GM18861 (cell line): ENCODE results near the gene KRTAP16-1.
"Not testable (repeated sequence)": the region's sequence is repeated elsewhere in the genome, so short reads cannot be mapped to it uniquely, and the experiment has no call there.

Experiments
- ATAC-seq: cut with Tn5 transposase; IDR thresholded peaks from one replicate; pipeline ENCODE4 v1.9.1; 2021; ENCODE audit not compliant: unreplicated experiment

Gene KRTAP16-1

DNA sequence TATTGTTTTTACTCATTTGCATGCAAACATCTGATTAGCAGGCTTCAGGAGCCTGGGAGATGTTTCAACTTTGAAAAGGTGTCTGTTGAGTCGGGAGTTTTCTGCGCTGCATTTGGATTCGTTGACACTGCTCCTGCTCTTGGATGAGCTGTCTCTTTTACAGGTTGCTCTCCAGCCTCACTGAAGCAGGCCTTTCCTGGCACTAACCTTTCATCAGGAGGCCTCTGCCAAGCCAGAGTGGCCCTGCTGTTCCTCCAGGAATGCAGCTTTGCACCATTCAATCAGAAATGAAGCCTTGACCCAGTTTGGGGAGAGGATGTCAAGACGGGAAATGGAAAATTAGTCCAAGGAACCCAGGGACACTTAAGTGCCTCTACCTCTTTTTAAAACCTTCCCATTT, 6.1 kb downstream of the KRTAP16-1 start:
- no peak for ATAC-seq

DNA sequence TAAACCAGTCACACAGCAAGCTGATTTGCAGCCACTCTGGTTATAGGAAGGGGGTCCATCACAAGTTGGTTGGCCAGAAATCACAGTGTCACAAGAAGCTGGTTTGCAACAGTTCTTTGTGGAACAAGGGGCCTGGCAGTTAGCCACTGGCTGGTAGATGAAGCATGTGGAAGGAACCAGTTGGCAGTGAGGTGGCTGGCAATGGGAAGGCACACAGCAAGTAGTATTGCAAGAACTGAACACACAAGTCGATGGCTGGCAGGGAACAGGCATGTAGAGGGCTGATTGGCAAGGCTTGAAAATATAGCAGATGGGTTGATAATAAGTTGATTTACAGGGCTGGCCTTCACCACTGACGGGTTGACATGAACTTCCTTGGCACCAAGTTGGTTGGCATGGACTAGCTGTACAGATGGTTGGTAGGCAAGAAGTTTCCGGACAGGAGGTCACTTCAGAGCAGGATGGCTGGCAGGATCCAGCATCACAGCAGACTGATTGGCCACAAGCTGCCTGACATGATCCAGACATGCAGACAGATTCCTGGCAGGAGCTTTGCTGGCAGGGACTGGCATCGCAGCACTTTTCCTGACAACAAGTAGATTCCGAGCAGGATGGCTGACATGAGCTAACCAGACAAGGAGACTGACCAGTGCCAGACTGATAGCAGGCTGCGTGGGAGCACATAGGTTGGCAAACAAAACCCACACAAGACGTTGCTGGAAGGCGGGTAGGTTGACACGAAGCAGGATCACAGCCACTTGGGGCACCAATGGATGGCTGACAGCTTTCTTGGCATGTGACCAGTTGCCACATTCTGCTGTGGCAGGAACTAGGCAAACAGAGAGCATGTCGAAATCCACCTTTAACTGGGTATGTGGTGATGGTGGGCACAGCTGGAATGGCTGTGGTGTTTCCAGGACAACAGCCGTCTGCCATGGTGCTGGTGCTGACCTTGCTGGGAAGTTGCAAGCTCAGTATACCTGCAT, 6.9 kb downstream of the KRTAP16-1 start, which contains the start of gene KRTAP29-1:
Gene KRTAP29-1, minus strand, starts transcription at position 936 of the 986 bp plus-strand sequence. Its CDS starts 0 bp downstream, at position 936.
- no peak for ATAC-seq

DNA sequence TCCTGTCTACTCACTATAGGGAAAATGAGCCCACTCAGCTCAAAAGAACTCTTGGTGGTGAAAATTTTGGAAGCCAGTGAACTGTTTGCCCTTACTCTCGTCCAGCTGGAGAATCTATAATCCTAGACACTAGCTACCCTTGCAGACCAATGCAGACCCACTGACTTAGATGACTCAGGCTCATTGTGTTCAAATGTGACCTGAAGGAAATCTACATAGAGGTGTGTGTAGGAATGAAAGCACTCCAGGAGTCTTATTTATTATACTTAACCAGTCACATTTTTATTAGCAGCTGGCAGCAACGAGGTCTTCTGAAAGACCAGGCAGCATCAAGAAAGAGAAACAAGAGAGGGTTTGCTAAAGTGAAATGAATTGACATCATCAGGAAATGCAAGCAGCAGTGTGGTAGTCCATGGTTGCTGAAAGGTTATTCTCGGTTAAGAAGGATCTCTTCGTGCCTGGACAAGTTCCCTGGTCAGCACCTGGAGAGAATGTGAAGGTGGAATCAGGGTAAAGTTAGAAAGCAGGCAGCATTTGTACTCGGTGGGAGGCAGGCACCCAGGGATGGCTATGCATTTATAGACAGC, 7.8 kb downstream of the KRTAP16-1 start:
- ATAC-seq = no peak

DNA sequence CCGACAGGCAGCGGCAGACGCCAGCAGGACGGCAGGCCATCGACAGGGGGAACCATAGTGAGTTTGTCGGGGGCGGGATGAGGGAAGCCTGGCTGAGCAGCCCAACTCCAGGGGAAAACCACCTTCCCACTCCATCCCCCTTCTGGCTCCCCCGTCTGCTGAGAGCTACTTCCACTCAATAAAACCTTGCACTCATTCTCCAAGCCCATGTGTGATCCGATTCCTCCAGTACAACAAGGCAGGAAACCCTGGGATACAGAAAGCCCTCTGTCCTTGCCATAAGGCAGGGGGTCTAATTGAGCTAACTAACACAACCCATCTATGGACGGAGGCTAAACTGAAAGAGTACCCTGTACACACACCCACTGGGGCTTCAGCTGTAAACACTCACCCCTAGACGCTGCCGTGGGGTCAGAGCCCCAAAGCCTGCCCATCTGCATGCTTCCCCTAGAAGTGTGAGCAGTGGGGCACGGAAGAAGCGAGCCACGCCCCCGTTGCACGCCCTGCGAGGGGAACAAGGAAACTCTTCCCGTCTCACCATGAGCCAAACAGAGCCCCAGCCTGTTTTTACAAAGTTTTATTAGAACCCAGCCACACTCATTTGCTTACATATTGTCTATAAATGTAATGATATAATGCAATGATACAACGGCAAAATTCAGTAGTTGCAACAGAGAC, 10.5 kb downstream of the KRTAP16-1 start:
- no peak for ATAC-seq

DNA sequence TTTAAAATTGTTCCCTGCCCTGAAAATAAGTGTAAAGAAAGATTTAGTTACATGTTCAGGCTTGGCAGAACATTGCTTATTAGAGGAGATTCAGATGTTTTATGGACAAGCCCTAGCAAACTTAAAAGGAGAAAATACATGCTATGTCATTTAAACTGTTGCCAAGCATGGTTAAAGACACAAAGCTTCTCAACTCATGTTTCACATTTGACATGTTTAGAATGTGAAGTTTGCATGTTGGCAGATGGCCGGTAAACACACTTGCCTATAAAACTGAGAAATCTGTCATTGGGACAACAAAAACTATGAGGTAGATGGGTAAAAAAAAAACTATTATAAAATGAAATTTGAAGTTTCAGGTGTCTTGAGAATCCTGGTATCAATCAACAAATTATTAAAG, 12.3 kb downstream of the KRTAP16-1 start:
- ATAC-seq = no peak

DNA sequence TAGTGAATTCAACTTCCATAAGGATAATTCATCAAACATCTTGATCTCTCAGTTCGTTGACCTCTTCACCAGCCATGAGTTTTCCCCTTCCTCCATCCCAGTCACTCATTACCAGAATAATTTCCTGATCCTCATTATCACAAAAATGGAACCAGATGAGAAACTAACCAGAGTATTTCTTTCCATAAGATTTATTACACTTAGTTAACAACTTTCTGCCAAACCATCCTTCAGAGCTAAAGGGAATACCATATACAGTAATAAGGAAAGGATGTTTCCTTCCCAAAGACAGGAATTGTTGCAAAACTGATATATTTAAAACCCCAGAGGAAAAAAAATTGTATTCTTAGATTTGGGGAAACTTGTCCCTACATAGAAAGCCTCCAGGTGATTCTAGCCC, 15.1 kb downstream of the KRTAP16-1 start:
- ATAC-seq = no peak

DNA sequence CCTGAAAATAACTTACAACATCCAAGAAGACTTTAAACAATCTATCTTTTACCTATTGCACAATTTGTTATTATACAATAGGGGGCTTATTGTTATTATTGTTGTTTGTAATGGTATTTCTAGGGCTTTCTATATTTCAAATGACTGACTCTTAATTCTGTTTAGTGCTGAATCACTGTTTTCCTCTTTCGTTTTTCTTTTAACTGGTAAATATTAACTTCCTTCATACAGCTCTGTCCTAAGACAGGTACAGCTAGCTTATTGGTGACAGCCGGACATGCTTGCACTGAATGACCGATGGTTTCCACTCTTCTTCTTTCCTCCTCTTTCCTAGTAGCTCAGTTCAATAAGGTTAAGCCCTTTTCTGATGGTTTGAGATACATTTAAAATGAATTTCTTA, 22.1 kb downstream of the KRTAP16-1 start:
- ATAC-seq = no peak

DNA sequence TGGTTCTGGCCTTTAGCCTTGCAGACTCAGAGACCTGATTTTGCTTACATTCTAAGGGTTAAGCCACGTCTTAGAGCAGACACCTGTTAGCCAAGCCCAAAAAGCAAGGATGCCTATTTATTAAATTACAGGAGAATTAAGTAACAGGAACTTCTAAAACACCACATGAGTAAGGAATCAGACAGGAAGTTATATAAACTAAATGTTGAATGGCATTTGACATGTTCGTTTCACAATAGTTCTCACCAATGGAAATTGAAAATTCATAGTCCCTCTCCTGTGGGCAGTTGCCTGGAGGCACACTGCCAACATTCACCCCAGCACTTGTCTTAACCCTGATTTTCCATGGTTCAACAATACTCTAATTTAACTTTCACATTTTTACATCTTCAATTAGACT, 24.6 kb downstream of the KRTAP16-1 start:
- ATAC-seq = no peak

DNA sequence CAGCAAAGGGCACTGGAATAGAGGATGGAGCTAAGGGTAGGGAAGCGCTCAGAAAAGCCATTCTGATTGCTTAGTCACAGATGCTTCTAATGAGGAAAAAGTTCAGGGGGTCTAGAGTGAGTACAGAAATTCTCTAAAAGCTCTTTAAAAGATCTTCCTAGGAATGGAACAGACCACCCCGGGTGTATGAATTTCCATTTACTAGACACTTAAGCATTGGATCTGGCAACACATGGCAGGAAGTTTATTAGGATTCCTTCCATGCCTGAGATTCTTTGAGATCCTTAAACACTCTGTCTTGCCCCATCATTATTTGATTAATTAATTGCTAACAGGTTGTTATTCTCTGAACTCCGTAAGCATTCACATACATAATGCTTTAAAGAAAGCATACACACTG, 25.1 kb downstream of the KRTAP16-1 start:
- ATAC-seq = no peak

DNA sequence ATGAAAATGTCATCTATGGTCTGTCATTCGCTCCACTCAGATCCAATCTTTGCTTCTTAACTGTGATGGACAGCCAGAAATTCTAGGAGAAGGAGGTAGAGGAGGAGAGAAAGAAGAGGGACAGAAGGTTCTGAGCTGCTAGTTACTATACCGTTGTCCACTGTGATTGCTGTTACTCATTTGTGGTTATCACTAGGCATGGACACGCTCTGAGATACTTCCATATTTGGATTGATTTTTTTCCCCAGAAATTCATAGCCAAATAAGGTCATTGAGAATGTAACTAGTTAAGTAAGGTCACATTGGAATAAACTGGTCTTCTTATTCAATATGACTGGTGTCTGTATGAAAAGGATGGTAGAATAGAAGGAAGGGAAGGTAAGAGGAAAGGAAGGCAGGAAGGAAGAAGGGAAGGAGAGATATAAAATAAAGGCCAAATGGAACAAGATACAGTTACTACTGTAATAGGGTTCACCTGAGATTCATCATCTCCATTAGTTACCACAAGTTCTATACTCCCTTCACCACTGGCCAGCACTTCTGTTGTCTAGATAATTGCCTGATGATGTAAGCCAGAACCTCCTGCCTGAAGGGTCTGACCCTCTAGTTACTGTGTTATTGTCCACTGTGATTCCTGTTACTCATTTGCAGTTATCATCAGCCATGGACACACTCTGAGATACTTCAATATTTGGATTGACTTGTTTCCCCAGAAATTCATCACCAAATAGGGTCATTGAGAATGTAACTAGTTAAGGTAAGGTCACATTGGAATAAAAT, 30.7 kb downstream of the KRTAP16-1 start:
- ATAC-seq = no peak

DNA sequence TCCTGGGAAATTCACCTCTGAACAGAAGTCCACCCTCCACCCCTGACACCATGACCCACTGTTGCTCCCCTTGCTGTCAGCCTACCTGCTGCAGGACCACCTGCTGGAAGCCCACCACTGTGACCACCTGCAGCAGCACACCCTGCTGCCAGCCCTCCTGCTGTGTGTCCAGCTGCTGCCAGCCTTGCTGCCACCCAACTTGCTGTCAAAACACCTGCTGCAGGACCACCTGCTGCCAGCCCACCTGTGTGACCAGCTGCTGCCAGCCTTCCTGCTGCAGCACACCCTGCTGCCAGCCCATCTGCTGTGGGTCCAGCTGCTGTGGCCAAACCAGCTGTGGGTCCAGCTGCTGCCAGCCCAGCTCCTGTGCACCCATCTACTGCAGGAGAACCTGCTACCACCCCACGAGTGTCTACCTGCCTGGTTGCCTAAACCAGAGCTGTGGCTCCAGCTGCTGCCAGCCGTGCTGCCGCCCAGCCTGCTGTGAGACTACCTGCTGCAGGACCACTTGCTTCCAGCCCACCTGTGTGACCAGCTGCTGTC, 33.4 kb downstream of the KRTAP16-1 start, which contains the start of gene KRTAP9-7:
Gene KRTAP9-7, plus strand, starts transcription at position 51 of the 543 bp plus-strand sequence. Its CDS starts 0 bp downstream, at position 51.
- not testable (repeated sequence) for ATAC-seq

DNA sequence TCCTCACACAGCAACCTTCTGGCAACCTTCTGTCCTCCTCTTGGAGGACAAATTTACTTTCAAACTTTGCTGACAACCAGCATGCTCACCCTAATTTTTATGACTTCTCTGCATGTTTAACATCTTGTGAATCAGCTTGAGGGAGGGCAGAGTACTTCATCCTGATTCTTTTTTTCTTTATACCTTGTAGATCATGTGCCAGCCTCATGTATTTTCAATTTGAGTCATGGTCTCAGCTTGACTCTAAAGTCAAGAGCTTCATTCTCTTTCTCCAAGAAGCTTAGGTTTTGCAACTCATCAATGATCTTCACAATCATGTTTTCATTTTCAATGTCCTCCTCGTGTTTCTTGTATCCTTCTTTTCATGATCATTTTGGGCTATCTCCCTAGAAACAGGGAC, 37.3 kb downstream of the KRTAP16-1 start:
- no peak for ATAC-seq

DNA sequence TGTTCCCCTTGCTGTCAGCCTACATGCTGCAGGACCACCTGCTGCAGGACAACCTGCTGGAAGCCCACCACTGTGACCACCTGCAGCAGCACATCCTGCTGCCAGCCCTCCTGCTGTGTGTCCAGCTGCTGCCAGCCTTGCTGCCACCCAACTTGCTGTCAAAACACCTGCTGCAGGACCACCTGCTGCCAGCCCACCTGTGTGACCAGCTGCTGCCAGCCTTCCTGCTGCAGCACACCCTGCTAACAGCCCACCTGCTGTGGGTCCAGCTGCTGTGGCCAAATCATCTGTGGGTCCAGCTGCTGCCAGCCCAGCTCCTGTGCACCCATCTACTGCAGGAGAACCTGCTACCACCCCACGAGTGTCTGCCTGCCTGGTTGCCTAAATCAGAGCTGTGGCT, 37.8 kb downstream of the KRTAP16-1 start:
- ATAC-seq = not testable (repeated sequence)

DNA sequence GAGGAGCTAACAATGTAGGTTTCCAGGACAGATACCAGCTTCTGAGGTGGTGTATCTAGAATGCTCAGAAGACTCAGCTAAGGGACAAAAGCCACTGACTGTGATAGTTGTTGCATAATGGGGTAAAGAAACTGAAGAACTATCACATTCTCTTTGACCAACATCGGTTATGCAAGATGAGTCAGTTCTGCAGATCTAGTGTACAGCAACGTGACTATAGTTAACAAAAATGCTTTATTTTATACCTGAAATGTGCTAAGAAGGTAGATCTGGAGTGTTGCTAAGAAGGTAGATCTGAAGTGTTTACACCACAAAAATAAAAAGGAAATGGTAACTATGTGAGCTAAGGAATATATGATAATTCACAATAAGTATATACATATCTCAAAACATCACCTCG, 41.4 kb downstream of the KRTAP16-1 start:
- ATAC-seq = no peak

DNA sequence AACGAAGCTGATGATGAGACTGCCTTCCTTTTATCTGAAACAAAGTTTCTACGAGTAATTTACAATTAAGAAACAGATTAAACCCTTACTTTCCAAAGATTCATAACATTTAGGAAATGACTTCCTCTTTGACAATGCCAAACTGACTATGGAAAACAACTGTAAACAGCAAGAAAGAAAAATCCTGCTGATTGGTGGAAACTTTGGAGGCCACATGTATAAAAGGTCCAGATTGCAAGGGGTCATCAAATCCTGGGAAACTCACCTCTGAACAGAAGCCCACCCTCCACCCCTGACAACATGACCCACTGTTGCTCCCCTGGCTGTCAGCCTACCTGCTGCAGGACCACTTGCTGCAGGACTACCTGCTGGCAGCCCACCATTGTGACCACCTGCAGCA, 44.0 kb downstream of the KRTAP16-1 start, which contains the start of gene KRTAP9-6:
Gene KRTAP9-6, plus strand, starts transcription at position 301 of the 400 bp plus-strand sequence. Its CDS starts 0 bp downstream, at position 301.
- ATAC-seq = no peak

DNA sequence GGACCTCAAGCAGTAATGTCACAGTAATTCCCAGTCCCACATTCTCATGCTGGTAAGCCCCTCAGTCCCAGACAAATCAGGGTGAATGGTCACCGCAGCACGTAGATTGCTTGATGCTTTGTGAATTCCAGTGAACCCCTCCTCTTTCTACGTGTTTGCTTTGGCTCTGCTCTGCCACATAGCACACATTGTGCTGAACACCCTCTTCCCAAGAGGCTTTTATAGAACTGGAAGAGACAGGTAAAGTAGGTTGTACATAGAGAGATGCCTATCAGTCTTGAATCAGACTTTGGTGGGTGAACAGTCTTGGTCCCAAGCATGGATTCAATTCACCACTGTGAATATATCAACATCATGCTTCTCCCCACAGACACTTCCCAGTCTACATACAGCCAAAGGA, 44.5 kb downstream of the KRTAP16-1 start:
- no peak for ATAC-seq

DNA sequence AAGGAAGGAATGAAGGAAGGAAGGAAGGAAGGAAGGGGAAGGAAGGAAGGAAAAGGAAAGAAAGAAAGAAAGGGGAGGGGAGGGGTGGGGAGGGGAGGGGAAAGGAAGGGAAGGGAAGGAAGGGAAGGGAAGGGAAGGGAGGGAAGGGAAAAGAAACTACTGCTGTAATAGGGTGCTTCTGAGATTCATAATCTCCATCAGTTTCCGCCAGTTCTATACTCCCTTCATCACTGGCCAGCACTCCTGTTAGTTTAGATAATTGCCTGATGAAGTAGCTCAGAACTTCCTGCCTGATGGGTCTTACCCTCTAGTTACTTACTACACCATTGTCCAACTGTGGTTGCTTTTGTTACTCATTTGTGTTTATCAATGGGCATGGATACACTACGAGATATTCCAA, 45.9 kb downstream of the KRTAP16-1 start:
- ATAC-seq = no peak

DNA sequence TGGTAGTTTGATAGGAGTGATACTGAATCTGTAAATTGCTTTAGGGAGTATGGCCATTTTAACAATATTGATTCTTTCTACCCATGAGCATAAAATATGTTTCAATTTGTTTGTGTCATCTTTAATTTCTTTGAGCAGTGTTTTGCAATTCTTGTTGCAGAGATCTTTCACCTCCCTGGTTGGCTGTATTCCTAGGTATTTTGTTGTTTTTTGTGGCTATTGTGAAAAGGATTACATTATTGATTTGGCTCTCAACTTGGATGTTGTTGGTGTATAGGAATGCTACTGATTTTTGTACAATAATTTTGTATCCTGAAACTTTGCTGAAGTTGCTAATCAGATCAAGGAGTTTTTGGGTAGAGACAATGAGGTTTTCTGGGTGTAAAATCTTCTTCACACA, 50.7 kb downstream of the KRTAP16-1 start:
- ATAC-seq = no peak
